HepG2 (cell line): Measurements from ENCODE around the gene AP2B1. TPM values are rescaled to one million over a fixed set of nuclear protein-coding genes. Genes with fewer than 3 reads are reported as not detected.

Source experiments
- BRF2 ChIP-seq: sonication (generic); formaldehyde crosslinking; IDR thresholded peaks from 2 replicates; pipeline ENCODE4 v1.8.1; 2022; ENCODE audit warnings: mild to moderate bottlenecking, missing genetic modification reagents
- ETS1 ChIP-seq: sonication (generic); formaldehyde crosslinking; IDR thresholded peaks from 2 replicates; pipeline ENCODE4 v1.4.0; 2020; ENCODE audit warnings: missing genetic modification reagents
- GABPB1 ChIP-seq: IDR thresholded peaks from 2 replicates; pipeline ENCODE4 v1.6.1; 2016; ENCODE audit warnings: mild to moderate bottlenecking, missing genetic modification reagents, moderate library complexity, missing compliant biosample characterization
- HNRNPLL ChIP-seq: fragments of 200-400 bp; formaldehyde crosslinking; IDR thresholded peaks from 2 replicates; pipeline ENCODE4 v1.6.1; 2017; ENCODE audit warnings: mild to moderate bottlenecking, low read depth, low read length; ENCODE audit not compliant: poor library complexity, severe bottlenecking
- HOMEZ ChIP-seq: IDR thresholded peaks from 2 replicates; pipeline ENCODE4 v1.6.1; 2016; ENCODE audit warnings: low read depth
- MTA1 ChIP-seq: sonication (generic); formaldehyde crosslinking; IDR thresholded peaks from 2 replicates; pipeline ENCODE4 v1.4.0; 2020; ENCODE audit warnings: missing genetic modification reagents, mild to moderate bottlenecking, borderline replicate concordance
- POLR2G ChIP-seq: fragments of 200-400 bp; formaldehyde crosslinking; IDR thresholded peaks from 2 replicates; pipeline ENCODE4 v1.6.1; 2018; ENCODE audit warnings: mild to moderate bottlenecking, low read depth, low read length, moderate library complexity
- SOX6 ChIP-seq, 2 experiments: fragments of 450-650 bp in 1 of 2; sonication (generic) in 1 of 2; formaldehyde crosslinking in 1 of 2; IDR thresholded peaks; 2 replicates each; pipeline versions ENCODE4 v1.4.0 to v1.6.1; 2017 to 2020; ENCODE audit warnings: antibody characterized with exemption in 1 of 2, mild to moderate bottlenecking in 1 of 2, missing genetic modification reagents in 1 of 2
- TBX2 ChIP-seq: sonication (generic); formaldehyde crosslinking; IDR thresholded peaks from 2 replicates; pipeline ENCODE4 v1.5.0; 2020; ENCODE audit warnings: missing genetic modification reagents, mild to moderate bottlenecking, borderline replicate concordance
- THRA ChIP-seq: sonication (generic); formaldehyde crosslinking; IDR thresholded peaks from 2 replicates; pipeline ENCODE4 v1.4.0; 2020; ENCODE audit warnings: missing genetic modification reagents, borderline replicate concordance
- ZBTB10 ChIP-seq: sonication (generic); formaldehyde crosslinking; IDR thresholded peaks from 2 replicates; pipeline ENCODE4 v1.4.0; 2020; ENCODE audit warnings: missing genetic modification reagents, borderline replicate concordance
- ZBTB26 ChIP-seq: IDR thresholded peaks from 2 replicates; pipeline ENCODE4 v1.6.1; 2016; ENCODE audit warnings: missing compliant biosample characterization, missing genetic modification reagents, borderline replicate concordance
- ZKSCAN5 ChIP-seq: sonication (generic); formaldehyde crosslinking; IDR thresholded peaks from 2 replicates; pipeline ENCODE4 v1.5.1; 2020; ENCODE audit warnings: mild to moderate bottlenecking, missing genetic modification reagents
- ZMYM4 ChIP-seq: sonication (generic); formaldehyde crosslinking; IDR thresholded peaks from 2 replicates; pipeline ENCODE4 v1.8.1; 2023; ENCODE audit warnings: mild to moderate bottlenecking, missing genetic modification reagents
- ZNF276 ChIP-seq: sonication (generic); formaldehyde crosslinking; IDR thresholded peaks from 2 replicates; pipeline ENCODE4 v1.4.0; 2020; ENCODE audit warnings: mild to moderate bottlenecking, low read depth, missing genetic modification reagents
- polyA plus RNA-seq, 8 experiments: library from polyadenylated mRNA; depleted of rRNA in 3 of 8; stranded (reverse) in 7 of 8; unstranded in 1 of 8; fragments of >200 nt; fragmentation: Illumina TruSeq in 4 of 8; extraction: Trizol in 4 of 8; gene quantifications; 2 replicates each; pipeline versions ENCODE4 v1.2.1 to v1.2.3, GENCODE V29; 2011 to 2016; ENCODE audit warnings: low read depth in 4 of 8, missing spikeins in 1 of 8, mixed read lengths in 1 of 8; ENCODE audit not compliant: insufficient read depth in 1 of 8
- total RNA-seq, 5 experiments: library from RNA; depleted of rRNA; stranded (reverse); fragments of >200 nt; fragmentation: Illumina TruSeq; extraction: Trizol; gene quantifications; 2 replicates each; pipeline ENCODE4 v1.2.3, GENCODE V29; 2016; ENCODE audit warnings: low read depth in 1 of 5

AP2B1 gene
- total and polyA plus RNA-seq, 2 of the 13 experiments (the other 11 are each of a cell fraction or from before 2014, with no cell fraction given), result 23.8 to 71.3 TPM

- TF ChIP-seq BRF2 (no peak), ZBTB10 (CRISPR knock-in tag) (0 out of 2 replicates have a peak, but pooled peaks have one; percentile 39), ZNF276 (CRISPR knock-in tag) (no peak), ZBTB26 (CRISPR knock-in tag) (no peak), ZMYM4 (CRISPR knock-in tag) (peak; percentile 50; the same call in 1 of the 2 replicates), SOX6 (IDR thresholded peaks at IDR 0.05) (no peak), SOX6 (CRISPR knock-in tag; IDR thresholded peaks at IDR 0.05) (0 out of 2 replicates have a peak, but pooled peaks have one; percentile 18), TBX2 (CRISPR knock-in tag) (0 out of 2 replicates have a peak, but pooled peaks have one; percentile 44), ETS1 (CRISPR knock-in tag) (no peak), THRA (CRISPR knock-in tag) (0 out of 2 replicates have a peak, but pooled peaks have one; percentile 22), GABPB1 (CRISPR knock-in tag) (peak; percentile 52), ZKSCAN5 (CRISPR knock-in tag) (no peak), HOMEZ (CRISPR knock-in tag) (no peak), POLR2G (peak; percentile 54), HNRNPLL (peak; percentile 16), MTA1 (CRISPR knock-in tag) (peak; percentile 24; the same call in 1 of the 2 replicates)
Measured at GRCh38 chr17:35731239-35731916, 144.3 kb downstream of the AP2B1 start, which contains the start of gene RASL10B (continued).
